ENCODE data around the gene LRP2.

The LRP2 gene

GRCh38 chr2:169116327-169116726 lies 246.0 kb downstream of the LRP2 start:
- DNase-seq: no peak

GRCh38 chr2:169114056-169114455 lies 248.3 kb downstream of the LRP2 start:
- no peak for DNase-seq

- DNase-seq: no peak
These were observed 249.5 kb downstream of the LRP2 start for GRCh38 chr2:169112841-169113240.

- no peak for DNase-seq
These were observed 251.4 kb downstream of the LRP2 start for GRCh38 chr2:169110916-169111315.

GRCh38 chr2:169110419-169110818 lies 251.9 kb downstream of the LRP2 start:
- DNase-seq: no peak

GRCh38 chr2:169109502-169110409 lies 252.6 kb downstream of the LRP2 start:
- DNase-seq: peak; percentile 77

- no peak for DNase-seq
These were observed 254.0 kb downstream of the LRP2 start for GRCh38 chr2:169108099-169108884.

- DNase-seq: peak; percentile 69
These were observed 254.7 kb downstream of the LRP2 start for GRCh38 chr2:169107645-169108044.

- no peak for DNase-seq
These were observed 255.5 kb downstream of the LRP2 start for GRCh38 chr2:169106563-169107545.

- no peak for DNase-seq
These were observed 256.2 kb downstream of the LRP2 start for GRCh38 chr2:169106134-169106533.

GRCh38 chr2:169105476-169105875 lies 256.9 kb downstream of the LRP2 start:
- DNase-seq: peak; percentile 52

GRCh38 chr2:169104848-169105247 lies 257.5 kb downstream of the LRP2 start:
- no peak for DNase-seq

- DNase-seq: peak; percentile 30
These were observed 266.7 kb downstream of the LRP2 start for GRCh38 chr2:169095621-169096105.

- no peak for DNase-seq
These were observed 267.7 kb downstream of the LRP2 start for GRCh38 chr2:169094676-169095075.

GRCh38 chr2:169093535-169093934 lies 268.8 kb downstream of the LRP2 start:
- DNase-seq: no peak

- DNase-seq: no peak
These were observed 270.4 kb downstream of the LRP2 start for GRCh38 chr2:169091761-169092519.

- no peak for DNase-seq
These were observed 271.1 kb downstream of the LRP2 start for GRCh38 chr2:169091256-169091655.

- no peak for DNase-seq
These were observed 272.1 kb downstream of the LRP2 start for GRCh38 chr2:169090133-169090820.

GRCh38 chr2:169089182-169089581 lies 273.2 kb downstream of the LRP2 start:
- no peak for DNase-seq

GRCh38 chr2:169087757-169088379 lies 274.5 kb downstream of the LRP2 start:
- DNase-seq: no peak
